Putamen (tissue), 1 donor: ENCODE measurements around the gene KIF13A.
"Not testable (repeated sequence)": the region's sequence is repeated elsewhere in the genome, so short reads cannot be mapped to it uniquely, and the experiment has no call there.

Experiments used
- DNase-seq: peaks from one replicate; pipeline ENCODE4 v3.0.0-alpha.2; 2016; ENCODE audit warnings: low spot score

KIF13A gene

GRCh38 chr6:17785094-17785787 is 202.2 kb downstream of the KIF13A start:
- DNase-seq: no peak

- no peak for DNase-seq
Measured at GRCh38 chr6:17780061-17780460, 207.4 kb downstream of the KIF13A start.

- DNase-seq: no peak
Measured at GRCh38 chr6:17771609-17772008, 215.8 kb downstream of the KIF13A start.

GRCh38 chr6:17768881-17769280 is 218.6 kb downstream of the KIF13A start:
- no peak for DNase-seq

- no peak for DNase-seq
Measured at GRCh38 chr6:17768388-17768787, 219.0 kb downstream of the KIF13A start.

- no peak for DNase-seq
Measured at GRCh38 chr6:17762651-17763050, 224.8 kb downstream of the KIF13A start.

- DNase-seq: no peak
Measured at GRCh38 chr6:17758119-17758518, 229.3 kb downstream of the KIF13A start.

- no peak for DNase-seq
Measured at GRCh38 chr6:17754254-17754653, 233.2 kb downstream of the KIF13A start.

- DNase-seq: not testable (repeated sequence)
Measured at GRCh38 chr6:17745324-17745723, 242.1 kb downstream of the KIF13A start.

GRCh38 chr6:17744757-17745308 is 242.6 kb downstream of the KIF13A start:
- not testable (repeated sequence) for DNase-seq

- DNase-seq: no peak
Measured at GRCh38 chr6:17744019-17744756, 243.2 kb downstream of the KIF13A start.

GRCh38 chr6:17741507-17741906 is 245.9 kb downstream of the KIF13A start:
- no peak for DNase-seq

- DNase-seq: no peak
Measured at GRCh38 chr6:17740559-17741220, 246.7 kb downstream of the KIF13A start.

GRCh38 chr6:17737704-17738252 is 249.7 kb downstream of the KIF13A start:
- no peak for DNase-seq

- DNase-seq: not testable (repeated sequence)
Measured at GRCh38 chr6:17735311-17735710, 252.1 kb downstream of the KIF13A start.

- no peak for DNase-seq
Measured at GRCh38 chr6:17730078-17730704, 257.2 kb downstream of the KIF13A start.

- no peak for DNase-seq
Measured at GRCh38 chr6:17729223-17730077, 258.0 kb downstream of the KIF13A start.

GRCh38 chr6:17728551-17729222 is 258.7 kb downstream of the KIF13A start:
- DNase-seq: no peak

GRCh38 chr6:17725083-17725482 is 262.4 kb downstream of the KIF13A start:
- DNase-seq: no peak

- no peak for DNase-seq
Measured at GRCh38 chr6:17724341-17724740, 263.1 kb downstream of the KIF13A start.
